OCI-M2 (cell line): Measurements from ENCODE around the gene TBX10.

Experiments used
- DNase-seq: peaks from one replicate; lab custom pipeline; 2025; ENCODE audit not compliant: unreplicated experiment; lab: John Stamatoyannopoulos, UW

The TBX10 gene

DNA sequence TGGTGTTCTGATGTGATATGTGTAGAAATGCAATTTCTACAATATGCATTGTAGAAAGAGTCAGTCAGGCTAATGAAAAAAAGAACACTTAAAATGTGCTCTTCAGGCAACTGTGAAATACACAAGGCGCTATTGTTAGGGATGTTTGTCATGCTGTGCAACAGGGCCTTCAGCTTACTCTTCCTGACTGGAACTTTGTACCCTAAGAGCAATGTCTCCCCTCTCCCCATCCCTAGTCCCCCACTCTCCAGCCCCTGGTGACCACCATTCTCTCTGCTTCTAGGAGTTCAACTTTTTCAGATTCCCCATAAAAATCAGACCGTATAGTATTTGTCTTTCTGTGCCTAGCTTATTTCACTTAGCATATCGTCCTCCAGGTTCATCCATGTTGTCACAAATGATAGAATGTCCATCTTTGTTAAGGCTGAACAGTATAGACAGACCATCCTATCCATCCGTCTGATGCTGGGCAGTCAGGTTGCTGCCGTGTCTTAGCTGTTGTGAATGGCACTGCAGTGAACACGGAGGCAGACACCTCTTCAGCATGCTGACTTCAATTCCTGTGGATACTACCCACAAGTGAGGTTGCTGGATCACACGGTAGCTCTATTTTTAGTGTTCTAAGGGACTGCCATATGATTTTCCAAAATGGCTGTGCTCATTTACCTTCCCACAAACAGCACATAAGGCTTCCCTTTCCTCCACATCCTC is 22.2 kb downstream of the TBX10 start:
- no peak for DNase-seq

DNA sequence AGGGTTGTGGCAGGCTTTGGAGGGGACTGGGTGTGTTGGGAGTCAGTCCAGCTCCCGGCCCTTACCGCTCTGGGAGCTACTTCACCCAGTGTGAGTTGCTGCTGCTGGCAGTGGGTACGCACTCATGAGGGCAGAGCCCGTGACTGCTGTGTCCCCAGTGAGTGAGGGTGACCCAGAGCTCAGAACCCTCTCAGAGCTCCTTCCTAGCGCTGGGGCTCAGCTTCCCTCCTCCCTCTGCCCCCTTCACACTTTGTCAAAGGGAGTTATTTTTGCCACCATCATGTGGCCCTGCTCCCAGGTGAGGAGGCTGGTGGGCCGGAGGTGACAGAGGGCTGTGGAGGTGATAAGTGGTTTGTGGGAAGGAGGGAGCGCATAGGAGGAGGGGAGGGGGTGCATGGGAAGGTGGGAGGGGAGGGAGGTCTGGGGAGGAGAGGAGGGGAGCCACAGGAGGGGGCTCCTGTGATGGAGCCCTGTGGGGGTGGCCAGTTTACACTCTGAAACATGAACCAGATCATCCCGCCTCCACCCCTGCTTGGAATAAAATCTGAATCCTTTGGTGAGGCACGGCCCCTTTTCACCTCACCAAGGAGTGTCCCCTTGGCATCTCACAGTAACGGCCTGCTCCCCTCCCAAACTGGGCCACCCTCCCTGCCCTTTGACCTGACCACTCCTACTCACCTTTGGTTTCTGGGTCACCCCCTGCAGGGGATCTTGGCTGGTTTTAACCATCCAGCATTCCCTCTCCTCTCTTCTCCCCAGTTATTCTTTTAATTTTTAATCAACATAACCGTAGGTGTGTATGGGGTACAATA is 22.9 kb downstream of the TBX10 start:
- DNase-seq: no peak

DNA sequence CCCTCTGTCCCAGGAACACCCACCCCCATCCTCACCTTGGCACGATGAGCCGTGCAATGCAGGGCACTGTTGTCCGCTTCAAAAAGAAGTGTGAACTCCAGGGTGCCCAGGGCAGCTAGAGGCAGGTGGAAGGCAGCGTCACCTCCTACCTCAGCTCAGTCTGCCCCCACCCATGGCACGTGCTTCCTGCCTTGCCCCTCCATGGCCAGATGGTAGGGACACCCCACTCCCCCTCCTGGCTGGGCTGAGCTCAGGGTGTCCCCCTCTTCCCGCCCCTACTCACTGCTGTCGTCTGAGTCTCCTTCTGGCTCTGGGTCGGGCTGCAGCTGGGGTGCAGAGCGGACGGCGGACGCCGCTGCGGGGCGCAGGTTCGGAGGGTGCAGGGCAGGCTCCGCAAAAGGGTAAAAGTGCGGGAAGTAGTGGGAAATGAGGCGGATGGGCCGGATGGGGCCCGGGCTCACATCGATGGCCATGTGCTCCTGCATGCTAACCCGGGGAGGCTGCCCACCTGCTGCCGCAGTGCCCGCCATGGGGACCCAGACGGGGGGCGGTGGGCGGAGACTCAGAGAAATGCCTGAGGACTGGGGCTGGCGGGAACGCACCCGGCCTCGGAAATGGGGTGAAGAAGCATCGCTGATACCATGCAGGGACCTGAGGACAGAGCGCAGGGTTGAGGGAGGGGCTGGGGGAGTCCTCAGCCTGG is 23.7 kb downstream of the TBX10 start:
- DNase-seq: no peak

DNA sequence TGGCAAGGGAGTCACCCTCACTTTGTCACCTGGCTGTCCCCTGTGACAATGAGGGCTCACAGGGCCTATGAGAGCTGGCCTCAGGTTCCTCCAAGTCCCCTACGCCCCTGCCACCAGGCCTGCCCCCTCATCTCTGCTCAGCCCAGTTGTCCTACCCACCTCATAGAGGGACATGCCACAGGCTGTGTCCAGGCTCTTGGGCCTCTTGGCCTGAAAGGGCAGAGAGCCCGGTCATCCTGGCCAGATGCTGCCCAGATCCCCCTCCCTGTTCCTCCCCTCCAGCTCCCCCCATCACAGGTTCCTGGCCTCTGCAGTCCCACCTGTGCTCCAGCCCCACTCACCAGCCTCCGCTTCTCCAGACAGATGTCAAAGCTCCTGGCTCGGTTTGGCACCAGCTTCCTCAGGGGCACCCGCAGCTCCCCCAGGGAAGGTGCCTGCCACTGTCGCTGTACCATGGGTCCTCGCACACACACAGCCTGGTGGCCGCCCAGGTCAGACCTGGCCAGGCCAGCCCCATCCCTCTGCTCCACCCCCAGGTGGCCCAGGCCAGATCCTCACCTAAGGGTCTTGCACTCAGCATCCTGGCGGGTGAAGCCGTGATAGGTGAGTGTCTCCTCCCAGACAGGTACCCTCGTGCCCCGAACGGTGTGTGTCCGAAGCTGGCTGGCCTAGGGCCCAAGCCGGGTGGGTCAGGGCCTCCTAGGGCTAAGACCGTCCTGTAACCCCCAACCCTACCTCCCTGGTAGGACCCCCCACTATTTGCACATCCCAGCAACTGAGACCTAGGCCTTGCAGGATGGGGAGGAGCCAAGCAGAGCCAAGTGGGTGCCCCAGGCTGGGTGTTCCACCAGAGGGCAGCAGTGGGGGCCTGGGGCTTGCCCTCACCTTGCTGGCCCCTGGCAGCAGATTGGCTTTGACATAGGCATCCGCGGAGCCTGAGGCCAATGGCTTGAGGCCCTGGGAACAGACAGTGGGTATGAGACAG is 24.5 kb downstream of the TBX10 start:
- no peak for DNase-seq

DNA sequence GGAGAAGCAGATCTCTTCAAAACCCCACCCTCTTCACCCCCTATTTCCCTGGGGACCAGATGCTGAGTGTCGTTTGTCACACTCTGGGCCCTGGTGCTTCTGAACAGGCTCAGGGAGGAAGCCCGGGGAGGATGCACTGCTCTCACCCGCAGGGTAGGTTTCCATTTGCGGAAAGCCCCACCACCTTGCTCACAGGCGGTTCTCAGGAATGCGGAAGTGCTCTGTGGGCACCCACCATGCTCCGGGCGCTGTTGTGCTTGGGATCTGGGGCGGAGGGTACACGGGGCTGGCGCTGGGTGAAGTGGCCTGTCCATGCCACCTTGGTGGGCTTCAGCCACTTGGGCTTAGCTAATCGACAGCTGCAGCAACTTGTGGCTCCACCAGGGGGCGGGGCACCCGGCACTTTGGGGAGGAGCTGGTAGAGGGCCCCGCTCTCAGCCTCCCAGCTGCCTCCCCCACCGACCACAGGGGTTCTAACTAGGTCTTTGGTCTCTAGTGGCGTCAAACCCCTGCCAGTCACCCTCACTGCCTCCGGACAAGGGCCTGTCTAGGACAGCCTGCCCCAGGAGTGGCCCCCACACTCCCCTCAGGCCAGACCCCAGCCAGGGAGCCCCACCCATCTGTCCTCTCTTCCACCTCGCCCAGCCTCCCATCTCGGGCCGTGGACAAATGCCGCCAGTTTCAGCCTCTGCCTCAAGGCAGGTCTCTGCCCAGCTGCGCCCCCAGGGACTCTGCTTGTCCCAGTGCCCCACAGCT is 25.4 kb downstream of the TBX10 start:
- DNase-seq: no peak

DNA sequence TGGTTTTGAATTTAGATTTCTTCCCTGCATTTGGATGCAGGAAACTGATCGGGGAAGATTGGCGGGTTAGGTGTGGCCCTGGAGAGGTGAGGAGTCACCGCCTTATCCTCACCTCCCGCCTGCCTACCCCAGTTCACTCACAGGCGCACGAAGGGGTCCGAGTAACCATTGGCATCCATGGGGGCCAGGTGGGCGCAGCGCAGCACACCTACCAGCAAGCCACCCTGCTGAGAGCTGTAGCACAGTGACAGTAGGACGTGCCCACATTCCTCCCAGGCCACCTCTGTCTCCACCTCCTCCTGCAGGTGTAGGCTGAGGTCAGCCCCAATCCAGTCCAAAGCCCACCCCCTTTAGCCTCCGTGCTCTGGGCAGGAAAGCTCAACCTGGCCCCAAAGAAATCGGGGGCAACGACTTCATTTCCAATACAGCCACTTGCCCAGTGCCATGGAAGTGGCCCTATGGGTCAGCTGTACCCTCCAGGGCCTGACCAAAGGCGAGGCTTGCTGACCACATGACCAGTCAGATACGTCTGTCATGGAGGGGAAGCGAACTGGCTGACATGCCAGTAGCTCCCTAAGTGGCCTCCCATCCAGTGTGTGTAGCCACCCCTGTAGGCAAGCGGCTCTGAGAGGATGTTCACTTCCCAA is 26.1 kb downstream of the TBX10 start:
- DNase-seq: no peak

DNA sequence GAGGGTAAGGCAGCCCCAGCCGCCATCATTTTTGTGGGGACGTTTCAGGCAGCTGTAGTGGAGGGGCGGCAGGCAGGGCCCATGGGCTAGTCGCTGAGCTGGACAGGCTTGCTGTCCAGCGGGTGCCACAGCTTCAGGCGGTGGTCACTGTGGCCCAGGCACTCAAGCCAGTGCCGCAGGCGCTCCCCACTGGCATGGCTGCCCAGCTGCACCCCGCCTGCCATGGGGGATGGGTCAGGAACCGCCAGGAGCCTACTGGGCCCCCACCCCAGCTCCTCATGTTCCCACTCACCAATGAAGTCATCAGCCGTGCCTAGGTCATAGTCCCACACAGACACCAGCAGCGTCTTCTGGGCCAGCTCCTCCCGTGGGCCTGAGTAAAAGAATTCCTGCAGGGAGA is 26.8 kb downstream of the TBX10 start:
- no peak for DNase-seq

DNA sequence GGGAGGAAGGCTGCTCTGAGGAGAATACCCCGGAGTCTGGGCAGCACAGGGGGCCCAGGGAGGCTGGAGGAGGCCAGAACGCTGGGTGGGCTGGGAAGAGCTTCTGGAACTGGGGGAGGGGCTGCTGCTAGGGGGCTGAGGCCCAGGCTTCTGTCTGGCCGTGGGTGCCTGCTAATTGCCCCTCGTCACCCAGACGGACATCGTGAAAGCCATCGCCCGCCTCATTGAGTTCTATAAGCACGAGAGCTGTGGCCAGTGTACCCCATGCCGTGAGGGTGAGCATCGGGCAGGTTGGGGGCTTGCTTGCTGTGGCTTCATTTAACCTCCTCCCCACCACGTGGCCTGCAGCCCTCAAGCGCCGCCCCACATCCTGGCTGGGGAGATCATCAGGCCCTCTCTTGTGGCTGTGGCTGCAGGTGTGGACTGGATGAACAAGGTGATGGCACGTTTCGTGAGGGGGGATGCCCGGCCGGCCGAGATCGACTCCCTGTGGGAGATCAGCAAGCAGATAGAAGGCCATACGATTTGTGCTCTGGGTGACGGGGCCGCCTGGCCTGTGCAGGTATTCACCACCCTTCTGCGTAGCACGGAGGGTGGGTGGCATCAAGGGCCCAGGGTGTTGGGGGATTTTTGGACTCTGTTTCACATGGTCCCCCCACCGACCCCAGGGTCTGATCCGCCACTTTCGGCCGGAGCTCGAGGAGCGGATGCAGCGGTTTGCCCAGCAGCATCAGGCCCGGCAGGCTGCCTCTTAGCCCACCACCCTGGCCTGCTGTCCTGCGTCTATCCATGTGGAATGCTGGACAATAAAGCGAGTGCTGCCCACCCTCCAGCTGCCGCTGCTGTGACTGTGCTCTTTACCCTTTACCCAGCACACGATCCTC is 27.6 kb downstream of the TBX10 start:
- no peak for DNase-seq

DNA sequence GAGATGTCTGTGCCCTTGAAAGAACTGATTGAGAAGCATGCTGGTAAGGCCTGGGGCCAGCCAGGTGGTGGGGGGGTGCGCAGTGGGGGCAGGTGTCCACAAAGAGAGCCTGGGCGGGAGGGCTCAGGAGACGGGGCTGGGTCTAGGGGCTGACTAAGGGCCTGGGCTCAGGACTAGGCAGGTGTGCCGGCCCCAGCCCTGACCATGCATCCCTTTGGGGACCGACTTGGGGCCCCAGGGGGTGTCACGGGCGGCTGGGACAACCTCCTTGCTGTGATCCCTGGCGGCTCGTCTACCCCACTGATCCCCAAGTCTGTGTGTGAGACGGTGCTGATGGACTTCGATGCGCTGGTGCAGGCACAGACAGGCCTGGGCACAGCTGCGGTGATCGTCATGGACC is 28.4 kb downstream of the TBX10 start:
- DNase-seq: no peak

DNA sequence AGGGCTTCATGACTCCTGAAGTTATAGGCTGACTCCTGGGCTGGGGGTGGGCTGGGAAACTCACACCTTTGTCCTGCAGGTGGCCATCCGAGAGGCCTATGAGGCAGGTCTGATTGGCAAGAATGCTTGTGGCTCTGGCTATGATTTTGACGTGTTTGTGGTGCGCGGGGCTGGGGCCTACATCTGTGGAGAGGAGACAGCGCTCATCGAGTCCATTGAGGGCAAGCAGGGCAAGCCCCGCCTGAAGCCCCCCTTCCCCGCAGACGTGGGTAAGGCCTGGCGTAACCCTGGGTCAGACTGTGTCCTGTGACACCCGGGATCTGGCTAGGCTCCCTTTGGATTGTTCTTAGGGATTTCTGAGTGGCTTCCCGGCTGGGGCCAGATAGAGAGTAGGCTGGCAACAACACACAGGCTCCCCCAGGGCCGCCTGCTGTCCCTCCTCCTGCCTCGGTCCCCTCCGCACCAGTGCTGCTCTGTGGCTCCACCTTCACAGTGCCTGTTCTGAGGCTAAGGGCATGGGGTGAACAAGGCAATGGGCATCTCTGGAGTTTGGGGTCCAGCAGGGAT is 29.2 kb downstream of the TBX10 start:
- DNase-seq: no peak

DNA sequence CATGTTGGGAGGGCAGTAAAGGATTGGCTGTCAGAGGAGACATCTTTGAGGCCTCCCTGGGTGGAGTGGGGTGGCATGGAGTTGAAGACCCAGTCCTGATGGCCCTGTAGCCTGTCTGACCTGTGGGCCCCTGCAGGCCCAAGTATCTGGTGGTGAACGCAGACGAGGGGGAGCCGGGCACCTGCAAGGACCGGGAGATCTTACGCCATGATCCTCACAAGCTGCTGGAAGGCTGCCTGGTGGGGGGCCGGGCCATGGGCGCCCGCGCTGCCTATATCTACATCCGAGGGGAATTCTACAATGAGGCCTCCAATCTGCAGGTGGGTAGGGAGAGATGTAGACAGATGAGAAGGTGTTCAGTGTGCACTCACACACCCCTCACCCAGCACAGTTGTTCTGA is 30.2 kb downstream of the TBX10 start:
- DNase-seq: no peak

DNA sequence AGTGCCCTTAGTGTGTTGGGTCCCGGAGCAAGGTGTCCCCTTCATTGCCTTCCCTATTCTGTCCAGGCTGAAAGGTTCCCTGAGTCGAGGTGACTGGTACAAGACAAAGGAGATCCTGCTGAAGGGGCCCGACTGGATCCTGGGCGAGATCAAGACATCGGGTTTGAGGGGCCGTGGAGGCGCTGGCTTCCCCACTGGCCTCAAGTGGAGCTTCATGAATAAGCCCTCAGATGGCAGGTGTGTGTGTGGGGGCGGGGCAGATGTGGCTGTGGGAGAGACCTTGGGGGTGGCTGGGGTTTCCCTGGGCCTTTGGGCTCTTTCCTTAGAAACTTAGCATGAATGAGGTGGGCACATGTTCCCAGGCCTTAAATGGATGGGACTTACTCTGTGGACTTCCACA is 31.1 kb downstream of the TBX10 start:
- DNase-seq: no peak

DNA sequence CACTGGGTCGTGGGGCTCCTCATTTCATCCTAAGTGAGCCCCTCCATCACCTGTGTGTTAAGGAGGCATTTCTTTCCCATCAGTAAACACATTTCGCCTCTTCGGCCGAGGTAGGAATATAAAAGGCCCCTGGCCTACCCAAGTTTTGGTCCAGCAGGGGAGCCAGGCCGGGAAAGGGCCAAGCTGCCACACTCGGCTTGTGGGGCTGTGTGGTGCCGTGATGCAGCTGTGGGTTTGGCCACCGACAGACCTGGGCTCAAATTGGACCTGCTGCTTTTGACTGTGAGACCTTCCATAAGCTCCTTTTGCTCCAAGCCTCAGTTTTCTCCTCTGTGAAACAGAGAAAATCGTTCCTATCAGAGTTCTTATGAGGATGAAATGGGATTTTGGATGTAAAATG is 32.1 kb downstream of the TBX10 start:
- no peak for DNase-seq

DNA sequence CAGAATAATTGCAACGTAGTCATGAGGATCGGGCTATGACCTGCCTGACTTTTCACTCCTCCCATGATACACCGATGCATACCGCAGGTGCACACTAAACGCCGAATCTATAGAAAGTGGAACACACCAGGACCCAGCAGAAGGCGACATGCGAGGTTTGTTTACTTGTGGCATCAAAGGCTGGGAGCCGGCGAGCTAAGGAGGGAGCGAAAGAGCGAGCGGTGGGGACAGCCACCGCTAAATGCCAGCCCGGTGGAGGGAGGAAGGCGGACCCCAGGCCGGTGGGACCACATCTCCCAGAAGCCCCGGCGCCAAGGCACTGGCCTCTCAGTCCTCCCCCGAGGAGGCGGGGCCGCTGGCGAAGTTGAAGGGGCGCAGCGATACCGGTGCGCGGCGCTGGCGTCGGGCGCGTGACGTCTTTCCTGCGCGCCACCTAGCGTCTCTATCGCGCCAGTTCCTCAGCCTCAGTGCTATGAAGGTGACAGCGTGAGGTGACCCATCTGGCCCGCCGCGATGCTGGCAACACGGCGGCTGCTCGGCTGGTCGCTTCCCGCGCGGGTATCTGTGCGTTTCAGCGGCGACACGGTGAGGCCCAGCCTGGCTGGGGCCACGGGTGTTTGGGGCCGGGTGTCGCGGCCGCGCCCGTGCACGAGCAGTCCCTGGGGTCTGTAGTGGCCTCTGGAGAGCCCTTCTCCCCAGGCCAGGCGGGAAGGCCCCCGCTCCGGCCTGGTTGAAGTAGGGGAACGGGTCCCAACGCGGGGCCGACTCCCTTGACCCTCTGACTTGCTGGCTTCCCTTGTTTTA is 32.9 kb downstream of the TBX10 start, which contains the start of gene NDUFV1:
Gene NDUFV1, plus strand, starts transcription at position 445 of the 804 bp plus-strand sequence. Its CDS starts 69 bp downstream, at position 514.
- peak; percentile 78 for DNase-seq

DNA sequence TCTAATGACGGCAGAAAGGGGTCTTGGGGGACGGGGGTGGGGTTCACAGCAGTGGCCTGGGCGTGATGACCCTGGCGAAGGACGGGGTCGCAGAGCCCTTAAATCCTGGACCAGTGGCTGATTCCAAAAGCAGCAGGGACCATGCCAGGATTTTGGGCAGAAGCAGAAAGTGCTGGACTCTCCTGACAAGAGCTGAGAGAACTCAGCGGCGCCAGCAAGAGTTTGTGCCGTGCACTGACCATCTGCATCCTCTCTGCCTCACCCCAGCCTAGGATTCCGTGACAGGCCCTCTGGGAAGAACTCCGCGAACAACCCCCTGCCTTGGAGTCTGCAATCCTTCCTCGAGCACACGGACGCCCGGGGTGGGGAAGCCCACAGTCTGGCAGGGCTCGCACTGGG is 33.5 kb downstream of the TBX10 start:
- DNase-seq: no peak

DNA sequence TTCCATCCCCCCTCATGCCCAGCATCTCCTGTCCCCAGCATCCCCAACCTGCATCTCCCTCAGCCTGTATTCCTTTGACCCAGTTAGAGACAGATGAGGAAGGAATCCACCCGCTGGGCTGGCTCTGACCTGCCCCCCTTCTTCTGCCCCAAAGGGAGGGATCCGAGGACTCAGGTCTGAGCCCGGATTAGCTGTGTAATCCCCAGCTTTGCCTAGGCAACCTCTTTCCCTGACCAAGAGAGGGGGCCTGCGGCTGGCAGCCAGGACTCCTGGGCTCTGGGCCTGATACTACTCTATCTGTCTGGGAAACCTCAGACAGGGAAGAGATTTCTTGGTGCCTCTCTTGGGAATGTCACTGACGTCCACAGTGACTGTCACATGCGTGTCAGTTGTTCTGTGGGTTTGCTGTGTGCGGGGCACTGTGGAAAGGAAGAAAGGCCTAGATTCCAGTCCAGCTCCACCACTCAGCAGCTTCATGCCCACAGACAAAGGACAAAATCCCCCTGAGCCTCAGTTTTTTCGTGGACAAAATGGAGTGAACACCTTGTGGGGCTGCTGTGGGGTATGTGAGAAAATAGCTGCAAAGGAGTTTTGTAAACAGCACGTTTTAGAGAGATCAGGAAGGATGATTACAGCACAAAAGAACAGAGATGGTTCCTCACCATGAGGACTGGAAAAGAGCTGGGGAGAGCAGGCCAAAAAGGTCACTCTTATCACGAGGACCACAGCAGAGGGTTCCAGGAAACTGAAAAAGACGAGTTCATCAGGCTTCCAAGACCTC is 34.1 kb downstream of the TBX10 start:
- DNase-seq: no peak

DNA sequence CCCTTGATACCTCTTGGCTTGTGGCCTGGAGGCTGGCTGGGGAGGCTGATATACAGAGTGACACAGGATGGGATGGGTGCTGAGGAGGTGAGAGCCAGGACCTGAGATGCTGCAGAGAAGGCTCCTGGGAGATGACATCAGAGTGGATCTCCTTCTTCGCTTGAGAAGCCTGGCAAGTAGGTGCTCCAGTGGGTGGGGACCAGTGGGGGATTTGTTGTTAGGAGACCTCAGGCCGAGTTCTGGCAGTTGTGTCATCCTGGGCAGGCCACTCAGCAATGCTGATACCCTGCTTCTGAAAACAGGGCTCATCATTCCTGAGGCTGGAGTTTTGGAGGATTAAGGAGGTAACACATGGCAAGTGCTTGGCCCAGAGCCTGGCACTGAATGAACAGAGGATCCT is 34.7 kb downstream of the TBX10 start:
- DNase-seq: no peak
